GM08714 (cell line): ENCODE results near the gene MPZL2.

Source experiments
- H3K4me3 ChIP-seq: fragments of 200-500 bp; sonication (Bioruptor generic); 2 replicates; pipeline ENCODE4 v1.5.1; 2014; ENCODE audit warnings: mild to moderate bottlenecking, low read length, inconsistent platforms
- ZNF274 ChIP-seq: IDR thresholded peaks from 2 replicates; pipeline ENCODE4 v1.6.1; 2012; ENCODE audit warnings: mild to moderate bottlenecking, low read depth, low read length

The MPZL2 gene

DNA sequence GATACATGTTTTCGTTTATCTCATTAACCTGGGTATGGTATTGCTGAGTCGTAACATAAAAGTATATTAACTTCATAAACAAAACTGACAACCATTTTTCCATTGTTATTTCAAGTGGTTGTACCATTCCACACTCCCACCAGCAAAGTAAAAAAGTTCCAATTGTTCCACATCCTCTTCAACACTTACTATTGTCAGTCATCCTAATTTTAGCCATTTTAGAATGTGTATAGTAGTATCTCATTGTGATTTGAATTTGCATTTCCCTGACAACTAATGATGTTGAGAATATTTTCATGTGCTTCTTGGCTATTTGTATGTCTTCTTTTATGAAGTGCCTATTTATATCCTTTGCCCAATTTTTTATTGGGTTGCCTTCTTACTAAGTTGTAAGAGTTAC lies 30.0 kb upstream of the MPZL2 start:
- no peak for TF ChIP-seq ZNF274
- no peak overlapping the region for H3K4me3 ChIP-seq

DNA sequence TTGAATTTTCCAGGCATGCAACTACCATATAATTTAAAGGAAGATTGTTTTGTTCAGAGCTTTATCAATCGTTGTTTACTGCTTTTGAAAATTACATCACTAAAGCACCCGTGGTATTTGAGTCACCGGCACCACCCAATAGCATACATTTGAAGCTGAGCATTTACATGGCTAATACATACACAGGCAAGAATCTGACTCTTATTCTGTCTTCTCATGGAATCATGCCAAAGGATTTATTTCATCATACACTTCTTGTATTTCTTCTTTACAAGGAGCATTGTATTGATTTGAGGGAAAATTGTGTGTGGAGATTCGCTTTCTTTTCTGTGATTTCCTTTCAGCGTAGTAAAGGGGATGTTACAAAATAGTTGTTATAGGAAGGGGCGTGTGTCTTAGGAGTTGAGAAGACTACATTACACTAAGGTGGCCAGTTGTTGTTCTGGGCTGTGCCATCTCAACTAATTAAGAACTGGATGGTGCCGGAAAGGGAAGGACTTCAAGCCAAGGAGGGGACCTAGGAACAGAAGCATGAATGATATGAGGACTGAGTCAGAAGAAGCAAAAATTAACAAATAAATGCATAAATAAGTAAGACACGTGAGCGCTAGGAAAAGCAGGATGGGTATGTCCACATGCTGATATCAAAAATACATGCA lies 27.5 kb upstream of the MPZL2 start:
- no peak overlapping the region for H3K4me3 ChIP-seq
- TF ChIP-seq ZNF274: no peak

DNA sequence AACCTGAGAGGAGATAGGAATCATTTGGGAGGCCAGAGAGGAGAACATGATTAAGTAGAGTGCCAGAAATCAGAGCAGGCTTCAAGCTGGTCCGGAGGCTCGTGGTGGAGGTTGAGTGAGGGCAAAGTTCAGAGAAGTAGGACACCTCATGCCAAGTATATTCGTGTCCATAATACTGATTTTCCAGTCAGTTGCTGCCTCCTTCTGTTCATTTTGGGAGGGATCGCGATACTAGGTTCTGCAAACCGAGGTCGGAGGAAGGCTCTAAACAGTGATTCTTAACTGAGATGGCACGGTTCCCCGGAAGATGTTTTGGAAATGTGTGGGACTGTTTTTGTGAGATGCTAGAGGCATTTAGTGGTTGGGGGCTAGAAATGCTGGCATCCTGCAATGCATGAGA lies 26.8 kb upstream of the MPZL2 start:
- H3K4me3 ChIP-seq: no peak overlapping the region
- TF ChIP-seq ZNF274: no peak

DNA sequence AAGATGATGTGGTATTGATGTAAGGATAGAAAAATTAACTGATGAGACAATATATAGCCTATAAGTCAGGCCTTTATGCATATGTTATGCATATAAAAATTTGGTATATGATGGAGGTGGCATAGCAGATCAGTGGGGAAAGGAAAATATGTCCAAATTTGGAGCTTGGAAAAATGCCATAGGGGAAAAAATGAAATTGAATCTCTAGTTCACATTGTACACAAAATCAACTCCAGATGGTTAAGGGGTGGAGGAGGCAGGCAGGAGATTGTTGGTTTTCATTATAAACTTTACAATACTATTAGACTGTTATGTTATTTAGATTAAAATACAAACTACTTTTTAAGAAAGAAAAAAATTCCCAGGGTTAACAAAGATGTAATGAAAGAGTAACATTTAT lies 25.3 kb upstream of the MPZL2 start:
- no peak for TF ChIP-seq ZNF274
- H3K4me3 ChIP-seq: no peak overlapping the region

- no peak overlapping the region for H3K4me3 ChIP-seq
- no peak for TF ChIP-seq ZNF274
Measured at GRCh38 chr11:118287006-118287405, 22.9 kb upstream of the MPZL2 start.

DNA sequence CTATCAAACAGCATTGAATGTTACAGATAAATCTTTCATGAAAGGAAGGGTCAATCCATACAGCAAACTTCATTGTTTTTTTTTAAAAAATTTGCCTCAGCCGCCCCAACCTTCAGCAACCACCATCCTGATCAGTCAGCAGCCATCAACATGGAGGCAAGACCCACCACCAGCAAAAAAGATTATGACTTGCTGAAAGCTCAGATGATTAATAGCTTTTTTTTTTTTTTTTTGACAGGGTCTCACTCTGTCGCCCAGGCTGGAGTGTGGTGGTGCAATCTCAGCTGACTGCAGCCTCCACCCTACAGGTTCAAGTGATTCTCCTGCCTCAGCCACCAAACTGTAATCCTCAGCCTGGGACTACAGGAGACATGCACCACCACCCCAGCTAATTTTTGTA lies 22.4 kb upstream of the MPZL2 start:
- no peak overlapping the region for H3K4me3 ChIP-seq
- TF ChIP-seq ZNF274: no peak

- H3K4me3 ChIP-seq: no peak overlapping the region
- no peak for TF ChIP-seq ZNF274
Measured at GRCh38 chr11:118283756-118284350, 19.8 kb upstream of the MPZL2 start.

GRCh38 chr11:118283037-118283636 lies 19.0 kb upstream of the MPZL2 start:
- TF ChIP-seq ZNF274: no peak
- H3K4me3 ChIP-seq: no peak overlapping the region

DNA sequence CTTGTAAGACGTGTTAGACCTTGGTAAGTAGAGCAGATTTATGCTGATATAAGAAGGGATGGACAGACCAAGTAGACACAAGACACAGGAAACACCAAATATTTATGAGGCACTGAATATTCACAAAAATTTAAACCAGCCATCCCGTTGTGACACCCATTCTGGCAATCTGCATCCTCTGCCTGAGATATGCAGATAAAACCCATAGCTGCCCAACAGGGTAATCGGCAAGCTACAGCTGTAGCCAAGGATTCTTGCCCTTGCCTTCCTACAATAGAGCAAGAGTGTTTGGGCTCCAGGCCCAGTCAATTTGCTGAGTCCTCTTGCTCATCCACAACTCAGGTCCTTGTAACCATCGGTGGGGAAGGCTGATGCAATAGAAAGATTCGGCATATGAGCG lies 18.5 kb upstream of the MPZL2 start:
- TF ChIP-seq ZNF274: no peak
- H3K4me3 ChIP-seq: no peak overlapping the region

DNA sequence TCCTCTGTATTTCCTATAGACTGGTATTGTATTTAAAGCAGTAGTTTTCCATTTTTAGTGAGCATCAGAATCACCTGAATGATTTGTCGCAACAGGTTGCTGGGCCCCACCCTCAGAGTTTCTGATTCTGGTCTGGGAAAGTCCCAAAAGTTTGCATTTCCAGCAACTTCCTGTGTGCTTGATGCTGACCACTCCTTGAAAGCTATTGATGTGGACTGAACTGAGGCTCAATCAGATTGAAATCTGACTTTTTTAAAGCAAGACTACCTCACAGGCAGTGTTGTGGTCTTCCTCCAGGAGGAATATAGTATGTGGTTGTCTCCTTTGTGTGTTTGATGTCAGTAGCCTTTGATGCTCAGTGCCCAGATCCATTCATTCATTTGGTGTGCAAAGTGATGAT lies 17.2 kb upstream of the MPZL2 start:
- TF ChIP-seq ZNF274: no peak
- H3K4me3 ChIP-seq: no peak overlapping the region

DNA sequence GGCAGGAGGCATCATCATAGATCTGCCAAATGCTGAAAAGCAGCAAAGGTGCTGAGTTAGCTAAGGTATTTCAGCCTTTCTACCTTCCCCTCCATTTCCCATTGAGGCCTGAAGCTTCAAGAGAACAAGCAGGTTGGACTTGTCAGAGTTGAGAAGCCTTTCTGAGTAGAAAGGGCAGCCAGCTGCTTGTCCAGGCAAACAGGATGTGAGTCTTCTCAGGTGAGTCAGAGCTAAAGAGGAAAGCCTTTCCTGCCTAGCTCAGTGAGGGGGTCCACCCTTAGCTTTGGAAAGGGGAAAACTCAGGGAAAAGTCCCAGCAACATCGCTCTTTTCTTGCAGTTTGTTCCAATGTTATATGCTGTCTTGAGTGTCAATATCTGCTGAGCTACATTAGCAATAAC lies 13.2 kb upstream of the MPZL2 start:
- H3K4me3 ChIP-seq: no peak overlapping the region
- no peak for TF ChIP-seq ZNF274

GRCh38 chr11:118276422-118276821 lies 12.3 kb upstream of the MPZL2 start:
- TF ChIP-seq ZNF274: no peak

DNA sequence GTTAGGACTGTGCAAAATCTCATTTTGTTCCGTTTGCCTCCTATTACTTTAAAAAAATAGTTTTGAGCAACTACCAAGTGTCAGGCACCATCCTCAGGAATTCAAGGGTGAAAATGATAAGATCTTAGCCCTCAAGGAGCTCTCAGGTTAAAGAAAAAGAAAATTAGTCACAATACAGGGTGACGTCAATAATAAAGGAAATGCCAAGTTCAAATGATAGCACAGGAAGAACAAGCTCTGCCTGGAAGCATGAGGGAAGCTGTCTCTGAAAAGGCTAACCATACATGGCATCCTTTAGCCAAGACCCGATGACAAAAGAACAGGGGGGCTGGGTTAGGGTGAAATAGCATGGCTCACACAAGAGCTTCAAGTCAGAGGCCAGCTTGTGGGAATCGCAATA lies 11.1 kb upstream of the MPZL2 start:
- no peak for TF ChIP-seq ZNF274

More at GRCh38 chr11:118276422-118276821, 12.3 kb upstream of the MPZL2 start:
- no peak overlapping the region for H3K4me3 ChIP-seq

GRCh38 chr11:118274186-118274585 lies 10.1 kb upstream of the MPZL2 start:
- TF ChIP-seq ZNF274: no peak
- no peak overlapping the region for H3K4me3 ChIP-seq

More for the DNA sequence above, 11.1 kb upstream of the MPZL2 start:
- no peak overlapping the region for H3K4me3 ChIP-seq

GRCh38 chr11:118272001-118272400 lies 7.9 kb upstream of the MPZL2 start:
- TF ChIP-seq ZNF274: no peak
- H3K4me3 ChIP-seq: no peak overlapping the region
